Sigmoid colon (tissue), 3 donors: ENCODE measurements around the gene HOXB5.

ENCODE experiments used
- POLR2A ChIP-seq, 2 donors: fragments of 450-650 bp; IDR thresholded peaks; one replicate each; pipeline ENCODE4 v1.6.1; 2016; ENCODE audit warnings: antibody characterized with exemption in 2 of 2, mild to moderate bottlenecking in 2 of 2, moderate library complexity in 2 of 2
- TF ChIP-seq, protein P1 (sequence below), 4 experiments: fragments of 450-650 bp in 3 of 4; fragments of 200-600 bp in 1 of 4; IDR thresholded peaks; one replicate each; pipeline ENCODE4 v1.5.1; 2016 to 2019; ENCODE audit warnings: antibody characterized with exemption in 4 of 4, mild to moderate bottlenecking in 3 of 4, moderate library complexity in 2 of 4

DNA sequence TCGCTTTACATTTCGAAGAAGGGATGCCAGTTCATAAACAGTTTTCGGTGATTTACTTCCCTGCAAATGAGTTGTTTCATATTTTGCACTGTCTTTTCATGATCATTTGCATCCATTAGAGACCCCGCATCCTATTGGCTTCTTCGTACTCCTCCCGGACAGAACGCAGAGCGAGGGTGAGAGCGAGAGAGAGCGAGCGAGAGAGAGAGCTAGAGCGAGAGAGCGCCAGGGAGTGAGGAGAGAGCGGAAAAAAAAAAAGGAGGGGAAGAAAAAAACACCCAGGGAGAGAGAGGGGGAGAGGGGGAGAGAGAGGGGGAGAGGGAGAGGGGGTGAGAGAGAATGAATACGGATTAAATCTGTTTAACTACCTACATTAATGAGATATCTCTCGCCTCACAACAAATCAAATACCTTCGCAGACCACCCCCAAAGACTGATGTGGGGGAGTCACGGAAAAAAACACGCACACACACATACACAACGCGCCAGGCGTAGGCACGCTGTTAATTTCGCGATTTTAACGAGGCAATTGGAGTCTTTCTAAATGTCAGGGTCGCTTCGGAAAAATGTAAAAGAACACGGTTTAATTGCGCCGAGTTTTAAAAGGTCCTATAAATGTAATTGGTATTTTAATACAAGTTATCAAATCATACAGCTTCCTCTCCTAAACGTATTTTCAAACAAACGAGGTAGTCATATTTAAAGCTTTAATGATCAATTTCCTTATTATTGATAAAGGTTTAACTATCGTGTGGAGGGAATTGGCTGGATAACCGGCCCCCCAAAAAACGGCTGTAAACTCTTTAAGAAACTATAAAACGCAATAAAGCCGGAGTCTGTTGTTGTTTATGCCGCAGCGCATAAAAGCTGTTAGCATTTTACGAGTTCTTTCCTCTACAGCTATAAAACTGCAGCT lies 21.7 kb upstream of the HOXB5 start, which contains the start of gene HOXB8:
- TF ChIP-seq, protein P1, sequence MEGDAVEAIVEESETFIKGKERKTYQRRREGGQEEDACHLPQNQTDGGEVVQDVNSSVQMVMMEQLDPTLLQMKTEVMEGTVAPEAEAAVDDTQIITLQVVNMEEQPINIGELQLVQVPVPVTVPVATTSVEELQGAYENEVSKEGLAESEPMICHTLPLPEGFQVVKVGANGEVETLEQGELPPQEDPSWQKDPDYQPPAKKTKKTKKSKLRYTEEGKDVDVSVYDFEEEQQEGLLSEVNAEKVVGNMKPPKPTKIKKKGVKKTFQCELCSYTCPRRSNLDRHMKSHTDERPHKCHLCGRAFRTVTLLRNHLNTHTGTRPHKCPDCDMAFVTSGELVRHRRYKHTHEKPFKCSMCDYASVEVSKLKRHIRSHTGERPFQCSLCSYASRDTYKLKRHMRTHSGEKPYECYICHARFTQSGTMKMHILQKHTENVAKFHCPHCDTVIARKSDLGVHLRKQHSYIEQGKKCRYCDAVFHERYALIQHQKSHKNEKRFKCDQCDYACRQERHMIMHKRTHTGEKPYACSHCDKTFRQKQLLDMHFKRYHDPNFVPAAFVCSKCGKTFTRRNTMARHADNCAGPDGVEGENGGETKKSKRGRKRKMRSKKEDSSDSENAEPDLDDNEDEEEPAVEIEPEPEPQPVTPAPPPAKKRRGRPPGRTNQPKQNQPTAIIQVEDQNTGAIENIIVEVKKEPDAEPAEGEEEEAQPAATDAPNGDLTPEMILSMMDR (IDR thresholded peaks at IDR 0.05): no peak
- no peak for TF ChIP-seq POLR2A (IDR thresholded peaks at IDR 0.05)
